ENCODE measurements around the gene KCNK6. TPM values are rescaled to one million over a fixed set of nuclear protein-coding genes. Genes with fewer than 3 reads are reported as not detected.

Gene KCNK6
- total RNA-seq, 1 donor from 2014 or later: 0.92 TPM

DNA sequence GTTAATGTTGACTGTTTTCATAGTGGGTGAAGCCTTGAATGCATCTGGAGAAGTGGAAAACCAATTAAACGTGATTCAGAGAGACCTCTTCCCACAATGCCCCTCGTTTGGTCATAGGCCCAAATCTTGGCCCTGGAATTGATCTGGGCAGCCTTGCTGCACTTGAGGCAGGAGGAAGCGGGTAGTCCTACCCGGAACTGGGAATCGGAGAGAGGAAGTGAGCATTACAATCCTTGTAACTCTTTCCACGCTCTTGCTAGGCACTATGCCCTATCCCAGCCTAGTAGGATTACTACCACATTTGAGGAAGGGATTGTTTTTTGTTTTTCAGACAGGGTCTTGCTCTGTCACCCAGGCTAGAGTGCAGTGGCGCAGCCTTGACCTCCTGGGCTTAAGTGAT is 3.6 kb downstream of the KCNK6 start:
- Mint-ChIP-seq H3K27me3 (ENCODE audit: insufficient read depth, low read depth) (peaks cover 45% of the 10 kb centered on the region), H3K27ac (no peak overlapping the region)
- H3K27me3 ChIP-seq: peaks cover 36% of the 10 kb centered on the region

GRCh38 chr19:38324431-38324830 is 4.8 kb downstream of the KCNK6 start:
- H3K27ac Mint-ChIP-seq: no peak overlapping the region
- Histone ChIP-seq H4K20me1 (ENCODE audit: low read depth) (no peaks in the 10 kb centered on the region), H3K27ac (no peak overlapping the region), H3K27me3 (peaks cover 25% of the 10 kb centered on the region), H3K4me1 (peaks cover 17% of the 10 kb centered on the region), H3K4me3 (no peak overlapping the region), H3K36me3 (no peaks in the 10 kb centered on the region), H3K4me2 (no peak overlapping the region), H3F3A (ENCODE audit: low read depth) (peaks cover 12% of the 10 kb centered on the region), H3K79me2 (ENCODE audit: low read depth) (no peaks in the 10 kb centered on the region), H3K9me3 (ENCODE audit: low read depth) (no peaks in the 10 kb centered on the region), H3K9ac (no peak overlapping the region), H2AFZ (replicated peaks) (no peak overlapping the region)
- H3K36me3 Mint-ChIP-seq: no peaks in the 10 kb centered on the region
- DNase-seq (ENCODE audit: low spot score): no peak
- H3K4me3 Mint-ChIP-seq: no peak overlapping the region
- H3K27me3 Mint-ChIP-seq (ENCODE audit: insufficient read depth, low read depth): peaks cover 35% of the 10 kb centered on the region
- peaks cover 4% of the 10 kb centered on the region for H3K4me1 Mint-ChIP-seq
- TF ChIP-seq CTCF (IDR thresholded peaks at IDR 0.05): no peak
- TF ChIP-seq EZH2phosphoT487 (IDR thresholded peaks at IDR 0.05): no peak
- no peak for TF ChIP-seq EZH2 (IDR thresholded peaks at IDR 0.05)
- H3K9me3 Mint-ChIP-seq: no peaks in the 10 kb centered on the region

More for the DNA sequence above, 3.6 kb downstream of the KCNK6 start:
- Histone ChIP-seq H3K9ac (no peak overlapping the region), H3K36me3 (no peaks in the 10 kb centered on the region), H3F3A (ENCODE audit: low read depth) (peaks cover 15% of the 10 kb centered on the region), H2AFZ (replicated peaks) (no peak overlapping the region), H3K4me2 (no peak overlapping the region), H4K20me1 (ENCODE audit: low read depth) (no peaks in the 10 kb centered on the region), H3K27ac (no peak overlapping the region), H3K4me1 (peaks cover 17% of the 10 kb centered on the region), H3K9me3 (ENCODE audit: low read depth) (no peaks in the 10 kb centered on the region), H3K4me3 (no peak overlapping the region), H3K79me2 (ENCODE audit: low read depth) (no peaks in the 10 kb centered on the region)
- no peak overlapping the region for H3K4me3 Mint-ChIP-seq
- no peaks in the 10 kb centered on the region for H3K36me3 Mint-ChIP-seq
- H3K9me3 Mint-ChIP-seq: no peaks in the 10 kb centered on the region
- H3K4me1 Mint-ChIP-seq: peaks cover 4% of the 10 kb centered on the region
- no peak for TF ChIP-seq EZH2phosphoT487 (IDR thresholded peaks at IDR 0.05)
- no peak for TF ChIP-seq EZH2 (IDR thresholded peaks at IDR 0.05)
- TF ChIP-seq CTCF (IDR thresholded peaks at IDR 0.05): no peak
- DNase-seq (ENCODE audit: low spot score): no peak

DNA sequence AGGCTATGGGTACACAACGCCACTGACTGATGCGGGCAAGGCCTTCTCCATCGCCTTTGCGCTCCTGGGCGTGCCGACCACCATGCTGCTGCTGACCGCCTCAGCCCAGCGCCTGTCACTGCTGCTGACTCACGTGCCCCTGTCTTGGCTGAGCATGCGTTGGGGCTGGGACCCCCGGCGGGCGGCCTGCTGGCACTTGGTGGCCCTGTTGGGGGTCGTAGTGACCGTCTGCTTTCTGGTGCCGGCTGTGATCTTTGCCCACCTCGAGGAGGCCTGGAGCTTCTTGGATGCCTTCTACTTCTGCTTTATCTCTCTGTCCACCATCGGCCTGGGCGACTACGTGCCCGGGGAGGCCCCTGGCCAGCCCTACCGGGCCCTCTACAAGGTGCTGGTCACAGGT is 6.9 kb downstream of the KCNK6 start:
- H3K9me3 ChIP-seq (ENCODE audit: low read depth): no peaks in the 10 kb centered on the region
- Mint-ChIP-seq H3K27ac (no peak overlapping the region), H3K27me3 (ENCODE audit: insufficient read depth, low read depth) (peaks cover 18% of the 10 kb centered on the region), H3K4me1 (peaks cover 4% of the 10 kb centered on the region), H3K4me3 (no peak overlapping the region), H3K36me3 (no peaks in the 10 kb centered on the region), H3K9me3 (no peaks in the 10 kb centered on the region)
- no peak for DNase-seq (ENCODE audit: low spot score)
- peaks cover 3% of the 10 kb centered on the region for H3K27me3 ChIP-seq
- no peak overlapping the region for H3K9ac ChIP-seq
- H2AFZ ChIP-seq (replicated peaks): no peak overlapping the region
- no peaks in the 10 kb centered on the region for H3K36me3 ChIP-seq
- H3K4me3 ChIP-seq: no peak overlapping the region
- no peaks in the 10 kb centered on the region for H3K79me2 ChIP-seq (ENCODE audit: low read depth)
- no peak overlapping the region for H3K27ac ChIP-seq
- H3F3A ChIP-seq (ENCODE audit: low read depth): no peaks in the 10 kb centered on the region
- no peak overlapping the region for H3K4me2 ChIP-seq
- H4K20me1 ChIP-seq (ENCODE audit: low read depth): no peaks in the 10 kb centered on the region
- TF ChIP-seq CTCF (IDR thresholded peaks at IDR 0.05) (no peak), EZH2phosphoT487 (IDR thresholded peaks at IDR 0.05) (no peak), EZH2 (IDR thresholded peaks at IDR 0.05) (no peak)
- H3K4me1 ChIP-seq: peaks cover 2% of the 10 kb centered on the region

Measured in neural progenitor cell (in vitro differentiated cells).